ENCODE measurements around the gene APEH. TPM values are rescaled to one million over a fixed set of nuclear protein-coding genes. Genes with fewer than 3 reads are reported as not detected.
"Not testable (repeated sequence)": the region's sequence is repeated elsewhere in the genome, so short reads cannot be mapped to it uniquely, and the experiment has no call there.

The APEH gene
- total RNA-seq, 4 donors from 2014 or later = 92.2 to 219 (median 185) TPM

- Histone ChIP-seq H3K4me1 (peaks cover 14 to 31% of the 10 kb centered on the region in 2 donors), H3K4me3 (replicated peaks in 1 of 3) (no peak overlapping the region), H3K27ac (peak overlapping the region in 1 of 3 donors; percentile 80), H3K9me3 (no peaks in the 10 kb centered on the region), H3K36me3 (peaks cover 23 to 52% of the 10 kb centered on the region in 2 donors), H3K27me3 (no peaks in the 10 kb centered on the region)
- intact Hi-C loops (cut with DNase I) = no loop called here
- no peak for DNase-seq
- WGBS, 2 donors = 85 to 98% methylated on average over 6 of the region's 7 CpGs
- TF ChIP-seq CTCF (IDR thresholded peaks at IDR 0.05) = no peak
Measured at GRCh38 chr3:49680493-49681231, 6.5 kb downstream of the APEH start.

GRCh38 chr3:49681232-49681522, 7.0 kb downstream of the APEH start:
- WGBS, 2 donors = 92 to 100% methylated on average over 1 to 2 of the region's 2 CpGs
- no peak for TF ChIP-seq POLR2A (IDR thresholded peaks at IDR 0.05)
- TF ChIP-seq CTCF (IDR thresholded peaks at IDR 0.05) = no peak
- no peak for DNase-seq
- no peaks in the 10 kb centered on the region for H3K9me3 ChIP-seq
- intact Hi-C loops (cut with DNase I) = no loop called here
- peaks cover 23 to 50% of the 10 kb centered on the region in 2 donors for H3K36me3 ChIP-seq
- no peaks in the 10 kb centered on the region for H3K27me3 ChIP-seq
- no peak overlapping the region for H3K4me3 ChIP-seq (replicated peaks in 1 of 3)
- H3K4me1 ChIP-seq = peaks cover 14 to 36% of the 10 kb centered on the region in 2 donors
- peak overlapping the region in 1 of 3 donors; percentile 80 for H3K27ac ChIP-seq

GRCh38 chr3:49681543-49681942, 7.4 kb downstream of the APEH start:
- no peak for DNase-seq
- H3K36me3 ChIP-seq = peaks cover 23 to 47% of the 10 kb centered on the region in 2 donors
- WGBS, 2 donors = 86% methylated on average over 4 of the region's 4 CpGs
- H3K27me3 ChIP-seq = no peaks in the 10 kb centered on the region
- H3K4me3 ChIP-seq (replicated peaks in 1 of 3) = no peak overlapping the region
- intact Hi-C loops (cut with DNase I) = no loop called here
- H3K4me1 ChIP-seq = peaks cover 14 to 38% of the 10 kb centered on the region in 2 donors
- no peaks in the 10 kb centered on the region for H3K9me3 ChIP-seq
- TF ChIP-seq POLR2A (IDR thresholded peaks at IDR 0.05) (no peak), CTCF (IDR thresholded peaks at IDR 0.05) (no peak)
- H3K27ac ChIP-seq = peak overlapping the region in 2 of 3 donors; percentile 80 to 87

- peak overlapping the region; percentile 80 to 87 (median 86) for H3K27ac ChIP-seq
- TF ChIP-seq POLR2A (IDR thresholded peaks at IDR 0.05) (peak in 1 of 2 donors; percentile 63), CTCF (IDR thresholded peaks at IDR 0.05) (no peak)
- DNase-seq = peak; percentile 96 to 97
- H3K27me3 ChIP-seq = no peaks in the 10 kb centered on the region
- WGBS, 2 donors = 33 to 72% methylated on average over 4 to 6 of the region's 6 CpGs
- peaks cover 23 to 32% of the 10 kb centered on the region in 2 donors for H3K36me3 ChIP-seq
- intact Hi-C loops (cut with DNase I) = no loop called here
- peaks cover 14 to 41% of the 10 kb centered on the region in 2 donors for H3K4me1 ChIP-seq
- H3K9me3 ChIP-seq = no peaks in the 10 kb centered on the region
- no peak overlapping the region for H3K4me3 ChIP-seq (replicated peaks in 1 of 3)
Measured at GRCh38 chr3:49683162-49683561, 9.0 kb downstream of the APEH start.

- H3K9me3 ChIP-seq; DNase-seq; H3K27me3 ChIP-seq; intact Hi-C loops (cut with DNase I); H3K4me3 ChIP-seq (replicated peaks in 1 of 3): not testable (repeated sequence)
- Histone ChIP-seq H3K4me1 (peaks cover 20 to 48% of the 10 kb centered on the region in 2 donors), H3K27ac (peak overlapping the region; percentile 53 to 87 (median 67)), H3K36me3 (peaks cover 11 to 21% of the 10 kb centered on the region in 2 donors)
- WGBS, 2 donors = 100% methylated on average over 1 to 2 of the region's 2 CpGs
Measured at GRCh38 chr3:49684453-49684852, 10.3 kb downstream of the APEH start.

- H3K27ac ChIP-seq; DNase-seq; H3K9me3 ChIP-seq; H3K27me3 ChIP-seq; intact Hi-C loops (cut with DNase I); H3K4me3 ChIP-seq (replicated peaks in 1 of 3): not testable (repeated sequence)
- Histone ChIP-seq H3K36me3 (peaks cover 9 to 15% of the 10 kb centered on the region in 2 donors), H3K4me1 (peaks cover 24 to 51% of the 10 kb centered on the region in 2 donors)
- WGBS, 2 donors = 95 to 98% methylated on average over 8 to 10 of the region's 10 CpGs
Measured at GRCh38 chr3:49685103-49685502, 11.0 kb downstream of the APEH start.

- WGBS, 2 donors = 18 to 21% methylated on average over 3 to 19 of the region's 36 CpGs
- Histone ChIP-seq H3K4me1 (peaks cover 32 to 58% of the 10 kb centered on the region in 2 donors), H3K4me3 (replicated peaks in 1 of 3) (peak overlapping the region in 1 of 3 donors; percentile 23)
Measured at GRCh38 chr3:49685846-49686245, 11.7 kb downstream of the APEH start.

More at GRCh38 chr3:49685846-49686245, 11.7 kb downstream of the APEH start:
- peak; percentile 27 to 28 for DNase-seq
- peak overlapping the region in 1 of 3 donors; percentile 17 for H3K27ac ChIP-seq
- H3K27me3 ChIP-seq; intact Hi-C loops (cut with DNase I); H3K9me3 ChIP-seq; H3K36me3 ChIP-seq: not testable (repeated sequence)
